Small intestine (tissue), 7 donors: ENCODE results near the gene TNRC6B. TPM values are rescaled to one million over a fixed set of nuclear protein-coding genes. Genes with fewer than 3 reads are reported as not detected.
A peak's percentile ranks its signal among the peaks of the same experiment; 100 is the strongest.
"Not testable (repeated sequence)": the region's sequence is repeated elsewhere in the genome, so short reads cannot be mapped to it uniquely, and the experiment has no call there.

Experiments
- DNase-seq, 2 donors: peaks; one replicate each; pipeline versions ENCODE4 v3.0.0 to v3.0.0-alpha.2; 2013
- FAIRE-seq: peaks from 2 replicates; lab custom pipeline; 2012; peaks lifted over from hg19 to GRCh38; lab: Jason Lieb, UNC
- H3K27ac ChIP-seq, 3 donors: one replicate each; pipeline ENCODE4 v1.5.1; 2013; ENCODE audit warnings: low read length in 2 of 3, mild to moderate bottlenecking in 2 of 3, control low read depth in 1 of 3, inconsistent platforms in 1 of 3, low read depth in 1 of 3, moderate library complexity in 1 of 3
- H3K27me3 ChIP-seq, 3 donors: one replicate each; pipeline ENCODE4 v1.6.1; 2013; ENCODE audit warnings: low read length in 3 of 3, inconsistent platforms in 1 of 3; ENCODE audit not compliant: control insufficient read depth in 3 of 3, insufficient read depth in 3 of 3
- H3K36me3 ChIP-seq, 3 donors: one replicate each; pipeline ENCODE4 v1.6.1; 2013; ENCODE audit warnings: low read length in 3 of 3, inconsistent platforms in 1 of 3, low read depth in 1 of 3, mild to moderate bottlenecking in 1 of 3, moderate library complexity in 1 of 3; ENCODE audit not compliant: control insufficient read depth in 3 of 3, insufficient read depth in 2 of 3
- H3K4me1 ChIP-seq, 3 donors: one replicate each; pipeline ENCODE4 v1.6.1; 2013; ENCODE audit warnings: low read length in 2 of 3, inconsistent platforms in 1 of 3, low read depth in 1 of 3, mild to moderate bottlenecking in 1 of 3, moderate library complexity in 1 of 3; ENCODE audit not compliant: control insufficient read depth in 3 of 3, insufficient read depth in 2 of 3
- H3K4me3 ChIP-seq, 3 donors: one replicate each; pipeline ENCODE4 v1.5.1; 2013; ENCODE audit warnings: low read length in 3 of 3, control low read depth in 1 of 3, inconsistent platforms in 1 of 3, low read depth in 1 of 3, mild to moderate bottlenecking in 1 of 3, moderate library complexity in 1 of 3
- H3K9me3 ChIP-seq, 2 donors: one replicate each; pipeline ENCODE4 v1.6.1; 2013; ENCODE audit warnings: low read depth in 1 of 2, low read length in 1 of 2; ENCODE audit not compliant: control insufficient read depth in 2 of 2, insufficient read depth in 1 of 2
- WGBS, 3 donors: extraction: QIAGEN DNeasy Blood & Tissue Kit; methylation state at CpG; one replicate each; pipeline ENCODE4 v1.1.7; 2013; 5-methylcytosine and 5-hydroxymethylcytosine counted together
- polyA plus RNA-seq, 4 donors: library from polyadenylated mRNA; stranded (reverse) in 3 of 4; unstranded in 1 of 4; fragments of 200-250 nt in 3 of 4; fragments of 120-200 nt in 1 of 4; gene quantifications; one replicate each; pipeline versions ENCODE4 v1.2.1 to v1.2.3, GENCODE V29; 2013
- donor health status: healthy with polysubstance abuse.
- donor health status: control.
- donor health status: control.
- donor health status: Bipolar disorder and iron deficiency.
- donor health status: healthy.

TNRC6B gene
- polyA plus RNA-seq, 4 donors: 2.2 to 9.6 (median 5.9) TPM

DNA sequence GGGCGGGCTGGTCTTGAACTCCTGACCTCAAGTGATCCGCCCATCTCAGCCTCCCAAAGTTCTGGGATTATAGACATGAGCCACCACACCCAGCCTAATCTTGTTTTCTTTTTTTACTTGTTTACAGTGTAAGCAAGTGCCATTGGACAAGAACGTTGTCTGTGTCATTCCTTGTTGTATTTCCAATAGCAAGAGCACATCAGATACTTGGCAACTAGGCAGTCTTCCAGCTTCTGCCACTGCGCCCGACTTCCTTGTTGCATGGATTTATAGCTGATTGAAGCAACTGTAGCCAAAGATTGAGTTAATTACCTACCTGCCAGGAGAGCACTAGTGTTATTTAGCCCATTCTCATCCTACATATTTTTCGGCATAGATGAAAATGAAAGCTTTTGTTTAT, 189.6 kb downstream of the TNRC6B start:
- peak in 1 of 2 donors; percentile 70 for DNase-seq
- no peaks in the 10 kb centered on the region for H3K9me3 ChIP-seq
- no peak overlapping the region for H3K4me3 ChIP-seq
- H3K27ac ChIP-seq: no peak overlapping the region
- 23 to 63% (median 48%) methylated on average over 6 of the region's 6 CpGs for WGBS, 3 donors
- peaks cover 16 to 44% (median 23%) of the 10 kb centered on the region in 3 donors for H3K36me3 ChIP-seq
- H3K4me1 ChIP-seq: peaks cover 0 to 2% (median 0%) of the 10 kb centered on the region in 3 donors
- no peaks in the 10 kb centered on the region for H3K27me3 ChIP-seq
- no peak for FAIRE-seq

DNA sequence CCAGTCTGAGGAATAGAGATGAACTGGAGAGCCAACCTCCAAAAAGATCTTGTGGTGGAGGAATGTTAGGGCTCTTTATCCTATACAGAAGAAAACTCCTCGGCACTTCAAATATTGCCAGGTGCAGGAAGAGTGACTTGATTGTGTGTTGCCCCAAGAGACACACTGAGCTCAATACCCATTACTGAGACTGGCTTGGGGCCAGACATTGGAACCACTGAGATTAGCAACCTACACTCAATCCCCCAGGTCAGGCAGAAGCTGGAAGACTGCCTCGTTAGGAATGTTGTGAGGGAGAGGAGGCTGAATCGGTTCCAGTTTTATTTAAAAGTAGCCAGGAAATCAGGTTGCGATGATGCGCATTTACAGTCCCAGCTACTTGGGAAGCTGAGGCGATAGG, 190.3 kb downstream of the TNRC6B start:
- peaks cover 13 to 40% (median 17%) of the 10 kb centered on the region in 3 donors for H3K36me3 ChIP-seq
- WGBS, 3 donors: 75 to 77% (median 75%) methylated on average over 6 of the region's 6 CpGs
- FAIRE-seq (no peak), DNase-seq (no peak)
- H3K4me3 ChIP-seq: no peak overlapping the region
- no peaks in the 10 kb centered on the region for H3K9me3 ChIP-seq
- H3K27me3 ChIP-seq: no peaks in the 10 kb centered on the region
- H3K4me1 ChIP-seq: peaks cover 0 to 2% (median 0%) of the 10 kb centered on the region in 3 donors
- peak overlapping the region in 1 of 3 donors; percentile 37 for H3K27ac ChIP-seq

DNA sequence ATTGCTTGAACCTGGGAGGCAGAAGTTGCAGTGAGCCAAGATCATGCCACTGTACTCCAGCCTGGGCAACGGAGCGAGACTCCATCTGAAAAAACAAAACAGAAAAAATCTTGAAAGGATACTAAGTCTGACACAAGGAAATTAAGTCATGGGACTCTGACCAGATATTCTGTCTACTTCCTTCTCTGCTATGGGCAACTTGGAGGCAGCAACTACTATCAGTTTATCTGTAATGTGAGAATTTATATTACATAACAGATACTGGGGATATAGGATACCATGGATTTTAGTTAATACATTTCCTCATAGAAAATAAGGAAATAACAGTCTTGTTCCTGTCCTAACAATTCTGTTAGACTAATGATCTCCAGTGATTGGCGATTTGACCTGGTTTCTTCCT, 191.1 kb downstream of the TNRC6B start:
- H3K4me3 ChIP-seq: no peak overlapping the region
- WGBS, 3 donors: 82 to 96% (median 90%) methylated on average over 3 of the region's 3 CpGs
- peaks cover 13 to 34% (median 17%) of the 10 kb centered on the region in 3 donors for H3K36me3 ChIP-seq
- H3K27ac ChIP-seq: no peak overlapping the region
- no peak for FAIRE-seq
- DNase-seq: peak in 1 of 2 donors; percentile 22
- H3K27me3 ChIP-seq: no peaks in the 10 kb centered on the region
- H3K9me3 ChIP-seq: no peaks in the 10 kb centered on the region
- peaks cover 0 to 2% (median 0%) of the 10 kb centered on the region in 3 donors for H3K4me1 ChIP-seq

DNA sequence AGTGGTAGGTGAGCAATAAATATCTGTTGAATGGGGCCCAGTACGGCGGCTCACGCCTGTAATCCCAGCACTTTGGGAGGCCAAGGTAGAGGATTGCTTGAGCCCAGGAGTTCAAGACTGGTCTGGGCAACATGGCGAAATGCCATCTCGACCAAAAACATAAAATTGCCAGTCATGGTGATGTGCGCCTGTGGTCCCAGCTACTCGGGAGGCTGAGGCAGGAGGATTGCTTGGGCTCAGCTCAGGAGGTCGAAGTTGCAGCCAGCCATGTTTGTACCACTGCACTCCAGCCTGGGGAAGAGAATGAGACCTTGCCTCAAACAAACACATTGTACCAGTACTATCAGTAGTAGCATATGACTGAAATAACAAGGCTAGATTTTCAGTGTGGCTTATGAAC, 196.8 kb downstream of the TNRC6B start:
- Histone ChIP-seq H3K27ac (no peak overlapping the region), H3K4me3 (no peak overlapping the region), H3K36me3 (no peaks in the 10 kb centered on the region), H3K4me1 (peaks cover 0 to 2% (median 0%) of the 10 kb centered on the region in 3 donors), H3K27me3 (no peaks in the 10 kb centered on the region), H3K9me3 (no peaks in the 10 kb centered on the region)
- FAIRE-seq (no peak), DNase-seq (no peak)
- WGBS, 3 donors: 96 to 99% (median 99%) methylated on average over 8 of the region's 8 CpGs

DNA sequence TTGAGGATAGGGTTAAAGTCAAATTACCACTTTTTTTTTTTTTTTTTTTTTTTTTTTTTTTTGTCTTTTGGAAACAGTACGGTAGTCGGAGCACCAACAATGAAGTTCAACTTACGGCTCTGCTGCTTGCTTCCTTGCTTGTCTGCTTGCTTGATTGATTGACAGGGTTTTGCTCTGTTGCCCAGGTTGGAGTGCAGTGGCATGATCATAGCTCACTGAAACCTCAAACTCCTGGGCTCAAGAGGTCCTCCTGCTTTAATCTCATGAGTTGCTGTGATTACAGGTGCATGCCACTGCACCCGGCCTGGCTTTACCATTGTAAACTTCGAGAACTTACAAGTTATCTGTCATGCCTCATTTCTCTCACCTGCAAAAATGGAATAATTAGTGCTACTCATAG, 198.4 kb downstream of the TNRC6B start:
- no peak for DNase-seq
- Histone ChIP-seq H3K4me3 (no peak overlapping the region), H3K4me1 (peaks cover 0 to 2% (median 0%) of the 10 kb centered on the region in 3 donors), H3K27ac (no peak overlapping the region), H3K9me3 (no peaks in the 10 kb centered on the region), H3K36me3 (peaks cover 0 to 2% (median 0%) of the 10 kb centered on the region in 3 donors), H3K27me3 (no peaks in the 10 kb centered on the region)
- 75 to 85% (median 83%) methylated on average over 5 of the region's 5 CpGs for WGBS, 3 donors
- no peak for FAIRE-seq

DNA sequence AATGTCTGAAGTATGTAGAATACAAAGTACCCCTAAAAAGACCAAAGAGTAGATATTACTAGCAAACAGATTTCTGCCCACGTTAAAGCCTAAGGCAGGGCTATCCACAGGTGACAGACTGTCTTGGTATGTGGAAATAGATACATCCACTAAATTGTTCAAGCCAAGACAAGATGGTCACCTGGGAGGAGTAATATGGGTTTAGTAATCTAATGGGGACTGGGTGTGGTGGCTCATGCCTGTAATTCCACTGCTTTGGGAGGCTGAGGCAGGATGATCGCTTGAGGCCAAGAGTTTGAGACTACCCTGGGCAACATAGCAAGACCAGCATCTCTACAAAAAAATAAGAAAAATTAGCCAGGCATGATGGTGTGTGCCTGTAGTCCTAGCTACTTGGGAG, 200.2 kb downstream of the TNRC6B start:
- H3K4me1 ChIP-seq: no peaks in the 10 kb centered on the region
- no peak overlapping the region for H3K27ac ChIP-seq
- no peak for FAIRE-seq
- peaks cover 0 to 3% (median 0%) of the 10 kb centered on the region in 3 donors for H3K36me3 ChIP-seq
- H3K9me3 ChIP-seq: no peaks in the 10 kb centered on the region
- H3K4me3 ChIP-seq: no peak overlapping the region
- 94 to 99% (median 95%) methylated on average over 2 of the region's 2 CpGs for WGBS, 3 donors
- no peaks in the 10 kb centered on the region for H3K27me3 ChIP-seq
- DNase-seq: no peak

DNA sequence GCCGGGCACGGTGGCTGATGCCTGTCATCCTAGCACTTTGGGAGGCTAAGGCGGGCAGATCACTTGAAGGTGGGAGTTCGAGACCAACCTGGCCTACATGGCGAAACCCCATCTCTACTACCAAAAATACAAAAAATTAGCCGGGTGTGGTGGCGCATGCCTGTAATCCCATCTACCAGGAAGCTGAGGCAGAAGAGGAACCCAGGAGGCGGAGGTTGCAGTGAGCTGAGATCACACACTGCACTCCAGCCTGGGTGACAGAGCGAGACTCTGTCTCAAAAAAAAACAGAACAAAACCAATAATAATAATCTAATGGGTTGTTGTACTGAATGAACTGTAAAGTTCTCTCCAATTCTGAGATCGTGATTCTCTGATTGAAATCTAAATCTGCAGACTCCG, 200.7 kb downstream of the TNRC6B start:
- H3K36me3 ChIP-seq, H3K27ac ChIP-seq, H3K9me3 ChIP-seq, FAIRE-seq, DNase-seq, H3K27me3 ChIP-seq, H3K4me1 ChIP-seq, H3K4me3 ChIP-seq: not testable (repeated sequence)
- WGBS, 3 donors: 92 to 96% (median 95%) methylated on average over 11 of the region's 11 CpGs

DNA sequence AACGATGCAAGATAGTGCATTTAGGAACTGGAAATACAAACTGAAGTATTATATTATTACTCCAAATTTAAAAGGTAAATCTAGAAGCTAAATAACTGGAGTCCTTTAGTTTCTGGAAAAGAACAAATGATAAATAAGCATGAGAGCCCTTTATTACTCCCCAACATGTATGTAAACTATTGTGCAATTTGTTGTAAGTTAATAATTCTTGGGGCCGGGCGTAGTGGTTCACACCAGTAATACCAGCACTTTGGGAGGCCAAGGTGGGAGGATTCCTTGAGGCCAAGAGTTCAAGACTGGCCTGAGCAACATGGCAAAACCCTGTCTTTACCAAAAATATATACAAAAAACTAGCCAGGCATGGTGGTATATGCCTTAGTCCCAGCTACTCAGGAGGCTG, 203.7 kb downstream of the TNRC6B start:
- Histone ChIP-seq H3K36me3 (peaks cover 0 to 3% (median 0%) of the 10 kb centered on the region in 3 donors), H3K27me3 (no peaks in the 10 kb centered on the region), H3K9me3 (no peaks in the 10 kb centered on the region), H3K4me1 (peaks cover 0 to 6% (median 2%) of the 10 kb centered on the region in 3 donors), H3K27ac (no peak overlapping the region), H3K4me3 (no peak overlapping the region)
- DNase-seq (no peak), FAIRE-seq (no peak)
- WGBS, 3 donors: 77 to 84% (median 81%) methylated on average over 3 of the region's 3 CpGs

DNA sequence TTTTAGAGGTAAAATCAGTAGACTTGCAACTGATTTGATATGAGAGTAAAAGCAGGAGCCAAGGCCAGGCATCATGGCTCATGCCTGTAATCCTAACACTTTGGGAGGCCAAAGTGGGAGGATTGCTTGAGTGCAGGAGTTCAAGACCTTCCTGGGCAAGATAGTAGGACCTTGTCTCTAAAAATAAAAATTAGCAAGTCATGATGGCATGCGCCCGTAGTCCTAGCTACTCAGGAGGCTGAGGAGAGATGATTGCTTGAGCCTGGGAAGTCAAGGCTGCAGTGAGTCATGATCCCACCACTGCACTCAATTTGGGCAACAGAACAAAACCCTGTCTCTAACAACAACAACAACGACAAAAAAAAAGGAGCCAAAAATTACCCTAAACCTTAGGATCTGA, 206.2 kb downstream of the TNRC6B start:
- Histone ChIP-seq H3K36me3 (peaks cover 0 to 3% (median 2%) of the 10 kb centered on the region in 3 donors), H3K27ac (no peak overlapping the region), H3K4me3 (no peak overlapping the region), H3K27me3 (no peaks in the 10 kb centered on the region), H3K9me3 (no peaks in the 10 kb centered on the region), H3K4me1 (peaks cover 4 to 6% (median 4%) of the 10 kb centered on the region in 3 donors)
- WGBS, 3 donors: 87 to 95% (median 93%) methylated on average over 3 of the region's 3 CpGs
- DNase-seq (no peak), FAIRE-seq (no peak)
